ENCODE data around the gene ARHGDIA.
A peak's percentile ranks its signal among the peaks of the same experiment; 100 is the strongest.
"Not testable (repeated sequence)": the region's sequence is repeated elsewhere in the genome, so short reads cannot be mapped to it uniquely, and the experiment has no call there.

Gene ARHGDIA
- total RNA-seq: 147 to 225 (median 203) reads per million in 4 experiments

DNA sequence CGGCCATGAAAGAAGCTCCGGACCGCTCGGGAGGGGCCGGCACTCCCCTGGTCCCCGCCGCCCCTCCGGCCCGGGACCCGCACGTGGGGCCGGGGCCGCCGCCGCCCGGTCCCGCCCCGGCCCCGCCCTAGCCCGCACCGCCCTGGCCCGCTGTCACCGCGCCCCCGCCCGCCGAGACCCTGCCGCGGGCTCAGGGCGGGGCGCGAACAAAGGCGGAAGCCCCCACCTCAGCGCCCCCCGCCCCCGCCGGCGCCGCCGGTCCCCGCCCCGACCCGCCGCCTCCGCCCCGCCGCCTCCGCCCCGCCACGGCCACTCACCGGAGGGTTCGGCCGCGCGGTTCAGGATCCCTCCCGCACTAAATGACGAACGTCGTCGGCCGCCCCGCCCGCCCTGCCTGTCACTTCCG is at the start of gene ARHGDIA:
TSS of gene ARHGDIA (minus strand) at position 357 of the 406 bp plus-strand sequence. CDS start 1,407 bp downstream, outside the sequence.
- no peak for DNase-seq

DNA sequence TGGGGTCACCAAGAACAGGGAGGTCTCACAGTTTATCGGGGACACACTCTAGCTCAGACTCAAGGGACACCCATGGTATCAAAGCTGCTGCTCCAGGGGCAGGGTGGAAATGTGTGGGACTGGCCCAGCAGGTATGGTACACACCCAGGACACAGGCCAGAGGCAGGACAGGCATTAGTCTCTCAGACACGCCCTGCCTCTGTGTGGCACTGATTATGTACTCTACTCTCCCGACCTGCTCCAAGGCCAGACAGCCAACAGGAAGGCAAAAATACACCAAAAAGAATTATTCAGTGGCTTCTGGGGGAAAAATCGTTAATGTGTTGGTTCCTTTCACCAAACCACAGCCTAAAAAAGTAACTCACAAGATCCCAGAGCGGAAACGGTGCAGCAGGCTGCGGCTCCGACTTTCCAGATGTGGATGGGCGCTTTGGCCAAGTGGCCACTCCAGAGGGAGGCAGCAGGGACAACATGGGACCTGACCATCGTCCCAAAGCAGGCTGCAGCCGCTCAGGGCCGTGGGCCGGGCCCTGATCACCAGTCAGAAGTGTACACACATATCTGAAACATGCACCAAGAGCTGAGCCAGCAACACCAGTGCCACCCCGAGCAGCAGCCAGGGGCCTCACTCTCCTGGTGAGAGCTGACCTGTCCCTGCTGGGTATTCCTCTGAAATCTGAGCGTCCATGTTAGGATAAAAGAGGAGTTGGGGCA is 47.9 kb upstream of the ARHGDIA start:
- DNase-seq: no peak

DNA sequence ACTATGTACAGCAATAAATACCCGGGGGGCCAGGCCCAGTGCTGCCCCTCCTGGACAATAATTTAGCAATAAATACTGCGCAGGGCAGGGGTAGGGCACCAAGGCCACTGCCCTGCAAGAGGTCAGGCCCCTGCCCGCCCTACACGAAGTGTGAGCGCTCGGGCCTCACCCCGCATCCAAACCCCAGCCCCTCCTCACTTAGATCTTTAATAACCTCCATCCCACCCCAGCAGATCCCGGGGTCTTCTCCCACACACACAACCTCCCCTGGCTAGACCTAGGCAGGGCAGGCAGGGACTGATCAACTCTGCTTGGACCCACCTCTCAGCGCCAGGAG is 47.2 kb upstream of the ARHGDIA start:
- DNase-seq: not testable (repeated sequence)

DNA sequence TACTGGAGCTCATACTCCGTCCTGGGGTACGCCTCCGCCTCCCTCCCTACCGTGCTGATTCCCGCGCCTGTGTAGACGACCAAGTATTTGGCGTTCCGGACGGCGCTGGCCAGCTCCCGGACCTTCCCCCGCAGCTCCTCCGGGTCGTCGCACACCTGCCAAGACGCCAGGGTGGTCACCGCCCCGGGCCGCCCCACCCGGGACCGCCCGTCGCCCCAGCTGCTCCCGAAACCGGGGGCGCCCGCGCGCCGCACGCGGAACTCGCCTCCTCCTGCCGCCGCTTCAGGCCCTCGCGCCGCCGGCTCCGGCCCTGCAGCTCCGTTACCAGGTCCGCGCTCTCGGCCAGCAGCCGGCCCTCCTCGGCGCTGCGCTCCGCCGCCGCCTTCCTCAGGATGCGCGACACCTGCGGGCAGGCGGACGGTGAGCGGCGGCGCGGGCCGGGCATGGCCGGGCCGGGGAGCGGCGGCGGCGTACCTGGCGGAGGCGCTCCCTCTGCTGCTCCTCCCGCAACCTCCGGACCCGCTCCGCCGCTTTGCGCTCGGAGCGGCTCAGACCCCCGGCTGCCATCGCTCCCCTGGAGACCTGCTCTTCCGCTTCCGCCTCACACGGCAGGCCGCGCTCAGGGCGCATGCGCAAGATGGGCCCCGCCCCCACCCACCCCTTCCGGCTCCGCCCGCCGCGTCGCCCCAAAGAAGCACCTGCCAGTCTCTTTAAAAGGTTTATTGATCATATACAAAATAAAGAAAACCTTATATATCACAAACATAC is 46.6 kb upstream of the ARHGDIA start, which contains the start of gene SIRT7:
TSS of gene SIRT7 (minus strand) at position 612 of the 768 bp plus-strand sequence. CDS start at position 567, 45 bp downstream.
- DNase-seq: peak; percentile 88

DNA sequence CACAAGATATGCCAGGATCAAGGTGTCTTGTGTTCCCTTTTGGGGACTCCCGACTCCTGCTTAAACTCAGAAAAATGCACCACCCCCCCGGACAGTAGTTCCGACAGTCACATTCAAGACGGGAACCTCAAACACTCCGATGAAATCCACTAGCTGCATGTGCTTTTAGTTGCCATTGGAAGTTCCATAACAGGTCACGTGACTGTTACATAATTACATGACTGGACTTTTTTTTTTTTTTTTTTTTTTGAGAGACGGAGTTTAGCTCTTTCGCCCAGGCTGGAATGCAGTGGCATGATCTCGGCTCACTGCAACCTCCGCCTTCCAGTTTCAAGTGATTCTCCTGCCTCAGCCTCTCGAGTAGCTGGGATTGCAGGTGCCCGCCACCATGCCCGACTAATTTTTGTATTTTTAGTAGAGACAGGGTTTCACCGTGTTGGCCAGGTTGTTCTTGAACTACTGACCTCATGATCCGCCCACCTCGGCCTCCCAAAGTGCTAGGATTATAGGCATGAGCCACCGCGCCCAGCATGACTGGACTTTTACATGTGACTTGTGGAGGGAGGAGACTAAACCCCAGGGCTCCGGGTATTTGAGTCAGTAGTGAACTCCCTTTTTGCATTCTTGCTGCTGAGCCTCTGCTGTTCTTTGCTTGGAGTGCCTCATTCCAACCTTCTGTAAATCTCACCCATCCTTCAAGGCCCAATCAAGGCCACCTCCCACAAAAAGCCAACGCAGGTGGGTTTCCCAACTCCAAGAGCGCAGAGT is 45.3 kb upstream of the ARHGDIA start:
- DNase-seq: no peak

DNA sequence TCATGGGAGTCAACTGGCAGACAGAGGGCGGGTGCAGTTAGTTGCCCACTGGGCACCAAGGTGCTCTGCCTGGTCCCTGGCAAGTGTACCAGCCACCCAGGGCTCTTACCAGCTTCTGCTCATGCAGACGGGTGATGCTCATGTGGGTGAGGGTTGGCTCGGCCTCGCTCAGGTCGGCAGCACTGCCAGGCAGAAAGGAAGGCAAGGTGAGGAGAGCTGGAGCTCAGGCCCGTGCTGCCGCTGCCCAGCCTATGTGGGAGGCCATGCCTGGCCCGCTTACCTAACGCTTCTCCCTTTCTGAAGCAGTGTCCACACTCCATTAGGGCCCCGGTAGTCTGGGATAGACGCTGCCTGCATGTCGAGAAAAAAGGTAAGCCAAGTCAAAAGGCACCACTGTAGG is 44.2 kb upstream of the ARHGDIA start:
- DNase-seq: no peak

DNA sequence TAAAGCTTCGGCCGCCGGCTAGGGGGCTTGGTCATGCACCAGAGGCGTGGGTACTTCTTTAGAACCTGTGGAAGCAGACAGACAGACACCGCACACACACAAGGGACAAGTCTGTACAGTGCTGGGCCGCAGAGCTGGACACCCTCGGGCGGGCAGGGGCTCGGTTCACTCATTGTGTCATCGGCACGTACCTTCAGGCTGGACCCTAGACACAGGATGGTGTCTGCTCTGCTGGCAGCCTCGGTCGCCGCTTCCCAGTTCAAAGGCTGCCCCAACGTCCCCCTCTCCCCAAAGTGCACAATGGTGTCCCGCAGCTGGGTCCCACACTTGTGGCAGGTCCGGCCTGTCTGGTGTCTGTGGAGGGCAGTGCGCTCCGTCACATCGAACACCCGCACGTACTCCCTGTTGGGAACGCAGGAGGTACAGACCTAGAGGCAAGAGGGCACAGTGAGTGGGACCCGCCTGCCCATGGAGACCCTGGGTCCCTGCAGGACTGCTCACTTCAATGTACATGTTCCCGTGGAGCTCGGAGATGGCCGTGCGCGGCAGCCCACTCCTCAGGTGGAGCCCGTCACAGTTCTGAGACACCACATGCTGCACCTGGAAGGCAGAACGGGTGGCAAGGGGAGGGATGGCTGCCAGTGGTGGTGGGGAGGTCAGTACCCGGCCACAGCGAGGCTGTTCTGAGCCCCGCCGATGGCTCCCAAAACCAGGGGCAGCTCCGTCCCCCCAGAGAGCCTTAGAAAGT is 43.1 kb upstream of the ARHGDIA start:
- DNase-seq: no peak

DNA sequence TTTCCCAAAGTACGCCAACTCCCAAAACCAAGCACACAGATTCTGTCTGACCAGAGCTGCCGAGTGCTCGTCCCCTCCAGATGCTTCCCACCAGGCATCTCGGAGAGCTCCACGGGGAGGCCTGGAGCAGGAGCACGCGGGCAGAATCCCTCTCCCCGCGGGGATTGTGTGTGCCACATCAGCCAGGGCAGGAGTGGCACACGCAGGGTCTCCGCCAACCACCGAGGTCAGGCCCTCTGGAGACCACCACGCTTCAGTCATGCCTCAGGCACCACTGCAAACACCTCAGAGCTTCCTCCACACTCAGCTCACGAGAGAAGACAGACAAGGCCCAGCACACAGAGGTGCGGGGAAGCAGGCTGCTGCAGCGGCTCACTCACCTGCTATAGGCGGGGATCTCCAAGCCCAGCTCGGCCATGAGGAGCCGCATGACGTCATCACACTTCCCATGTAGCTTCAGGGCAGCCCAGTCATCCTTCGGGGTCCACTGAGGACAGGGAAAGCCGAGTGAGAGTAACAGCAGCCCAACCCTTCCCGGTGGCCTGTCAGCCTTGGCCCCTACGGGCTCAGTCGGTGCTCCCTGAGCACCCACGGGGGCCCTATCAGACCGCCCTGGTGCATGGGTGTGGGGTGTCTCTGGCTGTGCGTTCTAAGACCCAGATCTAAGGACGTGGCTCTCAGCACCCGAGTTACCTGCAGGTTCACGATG is 42.4 kb upstream of the ARHGDIA start:
- no peak for DNase-seq

DNA sequence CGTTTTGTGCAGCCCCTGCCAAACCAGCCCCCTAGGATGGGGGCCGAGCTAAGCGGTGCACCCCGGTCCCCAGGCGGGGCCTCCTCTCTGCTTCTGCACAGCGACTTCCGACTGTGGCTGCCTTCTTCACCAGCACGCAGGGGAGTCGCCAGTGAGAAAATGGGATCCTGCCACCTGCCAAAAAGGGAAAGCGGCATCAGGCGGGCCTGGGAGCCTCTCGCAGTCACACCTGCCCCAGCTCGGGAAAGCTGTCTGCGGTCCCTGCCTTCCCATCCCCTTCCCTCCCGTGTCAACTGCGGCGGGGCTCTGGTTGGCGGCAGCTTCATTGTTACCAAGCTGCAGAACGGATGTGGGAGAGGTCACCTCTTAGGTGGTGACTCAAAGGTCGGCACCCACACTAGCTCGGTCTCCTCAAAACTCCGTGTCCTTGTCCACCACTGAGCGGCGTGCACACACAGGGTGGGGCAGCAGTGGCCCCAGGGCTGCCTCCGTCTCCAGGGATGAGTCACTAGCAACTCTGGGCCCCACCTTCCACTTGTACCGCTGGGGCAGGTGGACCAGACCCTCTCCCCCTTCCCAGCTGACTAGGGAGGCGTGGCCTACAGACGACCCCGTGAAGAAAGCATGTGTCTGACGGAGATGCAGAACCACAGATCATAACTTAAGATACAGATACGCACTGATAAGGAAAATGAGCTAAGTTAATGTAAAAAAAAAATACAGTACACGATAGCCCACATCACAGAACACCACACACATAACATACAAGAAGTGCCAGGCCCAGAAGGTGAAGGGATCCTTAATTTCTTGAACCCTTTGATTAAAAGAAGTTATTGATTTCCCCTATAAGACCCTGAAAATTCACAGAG is 41.5 kb upstream of the ARHGDIA start:
- no peak for DNase-seq

DNA sequence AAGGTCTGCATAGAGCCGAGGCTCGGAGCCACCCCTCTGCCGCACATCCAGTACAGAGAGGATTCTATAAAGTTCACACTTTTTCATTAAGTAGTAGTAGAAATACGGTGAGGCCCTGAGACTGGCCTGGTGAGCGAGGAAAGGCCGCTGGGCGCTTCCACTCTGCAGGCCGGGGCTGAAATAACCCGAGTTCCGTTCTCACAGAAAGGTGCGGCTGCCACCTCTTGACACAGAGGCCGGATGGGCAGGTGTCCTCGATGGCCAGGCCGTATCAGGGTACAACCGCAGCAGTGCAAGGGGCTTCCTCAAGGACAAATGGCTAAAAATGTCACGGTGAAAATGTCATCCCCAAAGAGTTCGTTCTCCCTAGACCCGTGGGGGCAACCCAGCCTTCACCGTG is 40.8 kb upstream of the ARHGDIA start:
- no peak for DNase-seq

DNA sequence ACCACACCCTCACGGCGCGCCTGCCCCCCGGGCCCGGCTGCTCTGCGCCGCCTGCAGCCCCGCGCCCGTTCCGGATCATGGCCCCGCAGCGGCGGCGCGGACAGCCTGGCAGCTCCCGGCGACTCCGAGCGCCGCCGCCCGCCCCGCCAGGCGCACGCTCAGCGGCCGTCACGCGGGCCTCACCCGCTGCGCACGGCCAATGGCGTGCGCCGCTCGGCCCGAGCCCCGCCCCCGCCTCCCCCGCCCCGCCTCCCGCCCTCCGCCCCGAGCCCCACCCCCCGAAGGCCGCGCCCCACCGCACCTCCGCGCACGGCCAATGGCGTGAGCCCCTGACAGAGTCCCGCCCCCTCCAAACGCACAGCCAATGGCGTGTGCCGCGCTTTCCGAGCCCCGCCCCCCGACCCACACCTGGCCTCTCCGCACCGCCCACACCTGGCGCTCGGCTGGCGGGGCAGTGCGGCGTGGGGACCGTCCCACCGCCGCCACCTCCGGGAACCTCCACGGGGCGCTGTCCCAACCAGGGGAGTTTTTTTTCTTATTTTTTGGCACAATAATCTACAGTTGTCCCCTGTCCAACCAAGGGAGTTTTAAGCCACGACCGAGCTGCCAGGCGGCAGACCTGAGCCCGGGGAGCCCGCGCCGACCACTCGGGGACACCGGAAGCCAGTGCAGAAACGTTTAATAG is 40.3 kb upstream of the ARHGDIA start, which contains the start of gene PCYT2:
TSS of gene PCYT2 (minus strand) at position 123 of the 685 bp plus-strand sequence. CDS start at position 79, 44 bp downstream.
- peak; percentile 91 for DNase-seq

DNA sequence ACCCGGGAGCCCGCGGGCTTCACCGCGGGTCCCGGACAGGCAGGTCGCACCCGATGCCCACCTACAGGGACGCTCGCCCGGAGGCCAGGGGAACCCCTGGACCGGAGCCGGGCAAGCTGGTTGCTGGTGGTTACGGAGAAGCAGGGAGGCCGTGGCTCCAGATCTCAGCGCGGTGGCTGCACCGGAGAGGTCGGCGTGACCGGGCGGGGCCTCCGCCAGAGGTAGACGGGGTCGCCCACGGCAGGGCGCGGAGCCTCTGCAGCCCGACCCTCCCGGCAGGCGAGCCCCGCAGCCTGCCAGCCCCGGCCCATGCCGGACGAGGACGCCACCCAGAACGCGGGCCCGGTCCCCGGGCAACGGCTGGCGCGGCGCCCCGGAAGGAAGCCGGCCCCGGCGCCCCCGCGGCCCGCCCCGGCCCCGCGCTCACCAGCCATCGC is 39.7 kb upstream of the ARHGDIA start:
- no peak for DNase-seq

DNA sequence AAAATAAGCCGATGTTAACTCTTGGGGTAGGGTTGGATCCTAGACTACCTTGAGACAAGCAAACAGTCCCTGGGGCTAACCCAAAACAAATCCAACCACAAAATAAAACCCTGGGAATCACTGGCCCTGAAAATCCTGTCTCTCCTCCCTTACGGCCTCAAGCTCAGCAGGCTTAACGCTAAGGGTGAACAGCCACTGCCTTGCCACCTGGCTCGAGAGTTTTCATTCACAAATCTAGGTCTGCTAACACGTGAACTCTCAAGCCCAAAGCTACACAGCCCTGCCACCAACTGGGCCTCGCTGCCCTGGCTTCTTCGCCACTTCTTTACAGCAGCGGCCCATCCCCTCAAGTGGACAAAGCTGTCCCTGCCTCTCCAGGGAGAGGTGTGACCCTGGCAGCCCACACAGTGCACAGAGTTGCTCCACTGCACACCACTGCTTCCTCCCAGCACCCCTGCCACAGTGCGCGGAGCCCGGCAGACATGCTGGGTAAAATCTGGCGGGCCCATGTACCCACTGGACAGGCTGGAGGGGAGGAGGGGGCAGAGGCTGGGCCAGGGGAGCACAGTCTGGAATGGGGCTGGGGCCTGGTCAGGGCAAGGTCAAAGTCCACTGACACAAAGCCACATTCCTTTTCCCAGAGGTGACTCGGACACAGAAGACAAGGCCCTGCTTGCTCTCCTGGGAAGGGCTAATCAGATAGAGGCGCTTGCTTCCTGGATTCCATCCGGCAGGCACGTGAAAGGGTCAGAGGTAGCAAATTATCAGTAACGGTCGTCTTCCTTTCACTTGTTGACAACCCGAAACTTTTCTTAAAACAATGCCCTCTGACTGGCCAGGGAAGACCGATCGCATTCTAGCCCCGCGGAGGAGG is 39.1 kb upstream of the ARHGDIA start:
- no peak for DNase-seq

DNA sequence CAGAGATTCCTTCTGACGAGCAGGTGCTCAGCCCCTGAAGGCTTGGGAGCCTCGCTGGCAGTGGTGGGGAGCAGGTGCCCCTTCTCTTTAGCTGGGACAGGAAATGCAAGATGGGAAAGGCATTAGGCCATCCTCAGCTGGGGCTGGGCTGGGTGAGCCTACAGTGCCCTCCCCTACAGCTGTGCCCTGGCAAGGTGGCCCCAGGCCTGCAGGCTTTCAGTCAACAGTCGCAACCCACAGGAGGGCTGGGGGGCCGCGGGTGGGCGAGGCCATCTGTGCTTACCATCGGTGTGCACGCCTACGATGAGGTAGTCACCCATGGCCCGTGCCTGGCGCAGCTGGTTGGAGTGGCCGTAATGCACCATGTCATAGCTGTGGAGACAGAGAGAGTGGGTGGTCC is 38.1 kb upstream of the ARHGDIA start:
- DNase-seq: no peak

DNA sequence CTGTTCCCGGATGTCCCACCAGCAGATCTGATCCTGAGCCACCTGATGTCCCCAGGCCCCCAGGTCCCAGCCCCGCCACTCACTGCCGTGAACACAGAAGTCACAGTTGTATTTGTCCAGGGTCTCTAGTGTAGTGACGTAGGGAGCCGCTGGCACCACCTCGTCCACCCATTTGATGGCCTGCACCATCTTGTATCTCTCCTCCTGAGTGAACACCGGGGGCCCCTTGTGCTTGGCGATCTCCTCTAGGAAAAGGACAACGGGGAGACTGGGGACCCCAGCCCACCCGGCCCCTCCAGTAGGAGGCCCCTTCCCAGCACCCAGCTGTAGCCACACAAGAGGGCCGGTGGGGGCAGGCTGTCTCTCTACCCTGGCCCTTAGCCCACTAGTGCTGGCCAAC is 37.7 kb upstream of the ARHGDIA start:
- no peak for DNase-seq

DNA sequence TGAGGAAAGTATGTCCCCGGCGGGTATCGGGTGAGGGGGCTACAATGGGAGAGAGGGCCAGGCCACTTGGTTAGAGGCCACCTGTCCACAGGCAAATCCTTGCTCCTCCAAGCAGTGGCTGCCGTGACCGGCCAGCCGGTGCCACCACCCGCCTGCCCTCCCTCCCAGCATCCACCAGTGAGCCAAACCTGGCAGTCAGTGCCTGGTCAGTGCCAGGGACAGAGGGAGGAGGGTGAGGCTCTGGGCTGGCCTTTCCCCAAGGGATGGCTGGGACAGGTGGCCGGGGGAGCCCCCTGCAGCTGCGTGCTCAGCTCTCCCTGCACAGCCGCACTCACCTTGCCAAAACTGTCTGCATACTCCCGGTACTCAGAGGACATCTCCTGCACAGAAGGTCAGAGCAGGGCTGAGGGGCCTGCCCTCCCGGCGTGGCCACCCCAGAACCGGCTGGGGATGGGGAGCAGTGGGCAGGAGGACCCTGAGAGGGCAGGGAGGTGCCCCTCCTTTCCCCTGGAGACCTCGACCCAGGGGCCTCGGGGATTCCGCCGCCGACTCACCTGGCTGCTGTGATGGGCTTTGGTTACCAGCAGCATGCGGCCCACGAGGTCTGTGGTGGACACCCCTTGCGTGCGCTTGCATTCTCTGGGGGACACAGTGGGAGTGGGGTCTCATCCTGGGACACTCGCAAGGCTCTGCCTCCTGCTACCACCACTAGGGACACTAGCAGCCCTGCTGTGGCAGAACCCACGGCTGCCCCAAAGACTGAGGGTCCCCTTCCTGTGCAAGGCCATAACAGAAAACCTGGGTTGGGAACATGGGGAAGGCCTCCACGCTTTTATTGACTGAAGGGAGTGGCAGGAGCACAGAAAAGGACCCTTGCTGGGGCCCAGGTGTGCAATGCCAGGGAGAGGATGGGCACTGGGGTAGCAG is 36.3 kb upstream of the ARHGDIA start:
- DNase-seq: no peak

DNA sequence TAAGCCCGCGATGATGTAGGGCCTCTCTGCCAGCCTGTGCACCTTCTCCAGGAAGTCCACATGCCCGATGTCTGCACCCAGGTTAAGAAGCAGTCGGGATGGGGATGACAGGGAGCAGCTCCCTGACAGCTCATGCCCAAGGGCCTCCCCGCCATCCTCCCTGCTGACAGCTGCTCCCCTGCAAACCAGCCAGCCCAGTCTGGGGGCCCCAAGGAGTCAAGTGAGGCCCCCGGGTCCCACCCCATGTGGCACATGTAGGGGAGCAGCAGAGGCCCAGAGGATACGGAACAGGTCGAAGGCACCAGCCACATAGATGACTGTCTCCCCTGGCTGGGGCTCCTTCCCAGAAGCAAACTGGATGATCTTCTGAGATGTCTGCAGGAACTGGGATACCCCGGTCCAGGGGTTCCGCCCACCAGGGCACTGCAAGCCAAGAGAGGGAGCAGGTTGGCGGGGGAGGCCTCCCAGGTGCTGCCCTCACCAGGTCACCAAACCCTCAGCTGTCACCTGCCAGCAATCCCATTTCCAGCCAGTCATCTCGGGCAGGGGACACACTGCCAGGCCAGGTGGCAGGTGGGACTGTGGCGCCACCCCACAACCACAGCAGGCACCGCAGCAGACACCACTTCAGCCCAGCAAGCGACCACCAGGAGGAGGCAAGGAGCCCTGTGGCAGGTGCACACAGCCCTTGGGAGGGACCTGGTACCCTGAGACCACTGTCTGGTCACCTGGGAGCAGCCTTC is 35.5 kb upstream of the ARHGDIA start:
- DNase-seq: no peak

Data from effector CD8-positive, alpha-beta T cell (primary cell).